KMS-11 (cell line): ENCODE measurements around the gene GRIA1.

Experiments
- H2AFZ ChIP-seq: fragments of 200-600 bp; sonication (generic); 2 replicates; pipeline ENCODE4 v1.6.1; 2016; ENCODE audit warnings: antibody characterized with exemption, mixed run types, low read depth
- H3K27ac ChIP-seq: fragments of 200-600 bp; sonication (generic); 2 replicates; pipeline ENCODE4 v1.6.1; 2016; ENCODE audit warnings: mild to moderate bottlenecking, mixed run types
- H3K27me3 ChIP-seq: fragments of 200-600 bp; sonication (generic); 2 replicates; pipeline ENCODE4 v1.6.1; 2017; ENCODE audit warnings: mild to moderate bottlenecking, low read depth, mixed run types, moderate library complexity; ENCODE audit not compliant: insufficient read depth
- H3K36me3 ChIP-seq: fragments of 200-600 bp; sonication (generic); 2 replicates; pipeline ENCODE4 v1.6.1; 2017; ENCODE audit warnings: mild to moderate bottlenecking, mixed run types; ENCODE audit not compliant: insufficient read depth
- H3K4me1 ChIP-seq: fragments of 200-600 bp; sonication (generic); 2 replicates; pipeline ENCODE4 v1.6.1; 2016; ENCODE audit warnings: mild to moderate bottlenecking, low read depth, mixed run types; ENCODE audit not compliant: poor library complexity, severe bottlenecking
- H3K4me2 ChIP-seq: fragments of 200-600 bp; sonication (generic); 2 replicates; pipeline ENCODE4 v1.7.0; 2016; ENCODE audit warnings: mild to moderate bottlenecking, mixed run types
- H3K4me3 ChIP-seq: fragments of 200-600 bp; sonication (generic); IDR thresholded peaks from 2 replicates; pipeline ENCODE4 v1.6.1; 2017; ENCODE audit warnings: low read depth, low read length, mixed read lengths; ENCODE audit not compliant: insufficient read depth
- H3K79me2 ChIP-seq: fragments of 200-600 bp; sonication (generic); 2 replicates; pipeline ENCODE4 v1.6.1; 2016; ENCODE audit warnings: low read depth, mixed run types; ENCODE audit not compliant: insufficient read depth
- H3K9ac ChIP-seq: fragments of 200-600 bp; sonication (generic); 2 replicates; pipeline ENCODE4 v1.6.1; 2016; ENCODE audit warnings: mild to moderate bottlenecking, mixed run types
- H4K20me1 ChIP-seq: fragments of 200-600 bp; sonication (generic); 2 replicates; pipeline ENCODE4 v1.6.1; 2016; ENCODE audit warnings: mild to moderate bottlenecking, mixed run types; ENCODE audit not compliant: insufficient read depth
- TF ChIP-seq, protein P1 (sequence below): fragments of 200-600 bp; sonication (generic); conservative IDR thresholded peaks from 2 replicates; pipeline ENCODE4 v1.6.1; 2017; ENCODE audit warnings: low read depth, mild to moderate bottlenecking, antibody characterized with exemption, low read length, moderate library complexity, mixed read lengths

Gene GRIA1

DNA sequence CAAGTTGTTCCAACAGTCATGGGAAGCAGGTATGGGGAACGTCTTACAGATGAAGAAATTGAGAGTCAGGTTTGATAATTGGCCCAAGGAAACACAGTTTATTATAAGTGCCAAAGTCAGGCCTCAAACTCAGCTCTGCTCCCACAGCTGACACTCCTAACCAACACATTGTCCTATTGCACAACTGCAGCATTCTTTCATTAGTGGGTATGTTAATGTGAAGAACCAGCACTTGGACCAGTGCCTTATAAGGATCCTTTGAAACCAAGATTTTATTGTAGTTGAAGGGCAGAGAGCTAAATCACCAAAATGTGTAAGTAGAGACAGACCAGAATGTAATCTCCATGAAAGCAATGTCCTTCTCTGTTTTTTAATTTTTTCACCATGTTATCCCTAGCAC, 56.1 kb downstream of the GRIA1 start:
- H3K4me3 ChIP-seq, result no peak overlapping the region
- TF ChIP-seq, protein P1, sequence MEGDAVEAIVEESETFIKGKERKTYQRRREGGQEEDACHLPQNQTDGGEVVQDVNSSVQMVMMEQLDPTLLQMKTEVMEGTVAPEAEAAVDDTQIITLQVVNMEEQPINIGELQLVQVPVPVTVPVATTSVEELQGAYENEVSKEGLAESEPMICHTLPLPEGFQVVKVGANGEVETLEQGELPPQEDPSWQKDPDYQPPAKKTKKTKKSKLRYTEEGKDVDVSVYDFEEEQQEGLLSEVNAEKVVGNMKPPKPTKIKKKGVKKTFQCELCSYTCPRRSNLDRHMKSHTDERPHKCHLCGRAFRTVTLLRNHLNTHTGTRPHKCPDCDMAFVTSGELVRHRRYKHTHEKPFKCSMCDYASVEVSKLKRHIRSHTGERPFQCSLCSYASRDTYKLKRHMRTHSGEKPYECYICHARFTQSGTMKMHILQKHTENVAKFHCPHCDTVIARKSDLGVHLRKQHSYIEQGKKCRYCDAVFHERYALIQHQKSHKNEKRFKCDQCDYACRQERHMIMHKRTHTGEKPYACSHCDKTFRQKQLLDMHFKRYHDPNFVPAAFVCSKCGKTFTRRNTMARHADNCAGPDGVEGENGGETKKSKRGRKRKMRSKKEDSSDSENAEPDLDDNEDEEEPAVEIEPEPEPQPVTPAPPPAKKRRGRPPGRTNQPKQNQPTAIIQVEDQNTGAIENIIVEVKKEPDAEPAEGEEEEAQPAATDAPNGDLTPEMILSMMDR, result no peak
- no peaks in the 10 kb centered on the region for H3K36me3 ChIP-seq
- H2AFZ ChIP-seq, result no peak overlapping the region
- H3K27ac ChIP-seq, result no peak overlapping the region
- no peaks in the 10 kb centered on the region for H4K20me1 ChIP-seq
- H3K9ac ChIP-seq, result no peak overlapping the region
- H3K27me3 ChIP-seq, result no peaks in the 10 kb centered on the region
- H3K4me1 ChIP-seq, result no peaks in the 10 kb centered on the region
- no peaks in the 10 kb centered on the region for H3K79me2 ChIP-seq
- no peak overlapping the region for H3K4me2 ChIP-seq

DNA sequence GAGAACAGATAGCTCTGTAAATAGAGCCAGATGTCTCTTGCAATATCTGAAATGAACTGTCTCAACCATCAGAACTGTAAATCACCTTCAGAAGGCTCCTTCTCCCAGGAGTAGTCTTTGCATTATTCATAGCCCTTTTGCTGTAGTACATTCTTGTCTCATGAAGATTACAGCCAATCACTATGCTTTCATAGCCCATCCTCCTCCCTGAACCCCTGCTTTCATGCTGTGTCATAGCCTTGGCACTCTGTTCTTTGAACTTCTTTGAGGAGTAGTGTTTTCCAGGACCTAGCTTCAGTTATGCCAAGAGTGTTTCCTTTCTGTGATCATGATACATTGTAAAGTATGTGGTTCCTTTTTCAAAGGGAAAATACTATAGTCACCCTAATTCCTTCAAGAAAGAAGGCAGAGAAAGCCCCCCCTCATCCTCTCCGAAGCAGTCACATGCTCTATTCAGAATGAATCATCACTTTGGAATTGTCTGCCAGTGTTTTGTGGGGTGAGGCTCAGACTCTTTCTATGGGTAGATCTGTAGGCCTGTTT, 61.1 kb downstream of the GRIA1 start:
- TF ChIP-seq, protein P1, result no peak
- H2AFZ ChIP-seq, result no peak overlapping the region
- H3K9ac ChIP-seq, result no peak overlapping the region
- no peaks in the 10 kb centered on the region for H3K27me3 ChIP-seq
- H3K4me3 ChIP-seq, result no peak overlapping the region
- H3K4me1 ChIP-seq, result no peaks in the 10 kb centered on the region
- no peak overlapping the region for H3K4me2 ChIP-seq
- no peaks in the 10 kb centered on the region for H3K79me2 ChIP-seq
- H3K36me3 ChIP-seq, result no peaks in the 10 kb centered on the region
- no peak overlapping the region for H3K27ac ChIP-seq
- no peaks in the 10 kb centered on the region for H4K20me1 ChIP-seq

GRCh38 chr5:153552886-153553285, 62.4 kb downstream of the GRIA1 start:
- Histone ChIP-seq H3K36me3 (no peaks in the 10 kb centered on the region), H3K4me2 (no peak overlapping the region), H2AFZ (no peak overlapping the region), H3K4me1 (no peaks in the 10 kb centered on the region), H3K9ac (no peak overlapping the region), H3K4me3 (no peak overlapping the region), H4K20me1 (no peaks in the 10 kb centered on the region), H3K27ac (no peak overlapping the region), H3K27me3 (no peaks in the 10 kb centered on the region), H3K79me2 (no peaks in the 10 kb centered on the region)
- TF ChIP-seq, protein P1, result no peak

DNA sequence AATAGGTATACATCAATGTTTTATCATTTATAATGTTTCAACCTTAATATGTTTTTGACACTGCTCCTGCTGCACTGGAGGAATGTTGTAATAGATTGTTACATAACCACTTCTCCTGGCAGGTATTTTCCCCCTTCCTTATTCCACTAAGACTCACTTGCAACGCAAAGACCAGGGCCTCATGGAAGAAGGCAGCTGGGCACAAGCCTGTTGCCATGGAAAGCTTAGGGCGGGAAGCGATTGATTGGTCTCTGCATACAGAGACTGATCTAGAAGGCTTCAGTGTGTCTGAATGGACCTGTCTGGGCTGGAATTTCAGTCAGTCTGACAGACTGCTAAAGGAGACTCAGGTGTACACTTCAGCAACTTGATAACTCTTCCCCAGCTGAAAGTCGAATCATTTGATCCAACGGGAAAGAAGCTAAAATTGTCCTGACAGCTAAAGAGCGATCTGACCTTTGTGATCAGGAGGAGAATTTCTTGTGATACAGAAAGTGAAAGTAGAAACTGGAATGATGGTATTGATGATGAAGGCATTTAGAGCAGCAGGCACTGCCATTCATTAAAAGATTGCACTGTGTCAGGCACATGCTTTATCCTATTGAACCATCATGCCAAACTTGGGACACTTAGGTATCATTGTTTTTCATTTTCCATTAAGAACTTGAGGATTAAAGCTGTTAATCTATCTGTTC, 65.1 kb downstream of the GRIA1 start:
- Histone ChIP-seq H2AFZ (no peak overlapping the region), H3K4me1 (no peaks in the 10 kb centered on the region), H4K20me1 (no peaks in the 10 kb centered on the region), H3K79me2 (no peaks in the 10 kb centered on the region), H3K4me3 (no peak overlapping the region), H3K36me3 (no peaks in the 10 kb centered on the region), H3K9ac (no peak overlapping the region), H3K27me3 (no peaks in the 10 kb centered on the region), H3K4me2 (no peak overlapping the region), H3K27ac (no peak overlapping the region)
- TF ChIP-seq, protein P1, result no peak
